Activated CD4-positive, alpha-beta T cell treated with anti-CD3 and anti-CD28 coated beads, Interleukin-2, amount 10 ng/mL, durations not matched to agents 24 days and 14 days (primary cell): ENCODE results near the gene FRMPD4. TPM values are rescaled to one million over a fixed set of nuclear protein-coding genes. Genes with fewer than 3 reads are reported as not detected.

Source experiments
- DNase-seq: peaks from one replicate; pipeline ENCODE4 v3.0.0; 2022
- H3K27ac Mint-ChIP-seq: one replicate; pipeline ENCODE4 v1.8.0; 2022; ENCODE audit warnings: mild to moderate bottlenecking, mixed read lengths
- H3K27me3 Mint-ChIP-seq: one replicate; pipeline ENCODE4 v1.8.0; 2022; ENCODE audit warnings: mixed read lengths
- H3K36me3 Mint-ChIP-seq: one replicate; pipeline ENCODE4 v1.8.0; 2022; ENCODE audit warnings: low read depth, mild to moderate bottlenecking, mixed read lengths
- H3K4me1 Mint-ChIP-seq: one replicate; pipeline ENCODE4 v1.8.0; 2021; ENCODE audit warnings: mixed read lengths
- H3K4me3 Mint-ChIP-seq: one replicate; pipeline ENCODE4 v1.8.0; 2022; ENCODE audit warnings: mild to moderate bottlenecking, moderate library complexity, mixed read lengths
- H3K9me3 Mint-ChIP-seq: one replicate; pipeline ENCODE4 v1.8.0; 2021; ENCODE audit warnings: mixed read lengths
- intact Hi-C: fragments of 100-400 bp; cut with micrococcal nuclease; formaldehyde crosslinking; loops from one replicate; pipeline ENCODE4 v1.15.1; 2023
- total RNA-seq: library from RNA; stranded (reverse); gene quantifications from 2 replicates; pipeline ENCODE4 v1.2.3, GENCODE V29; 2022

The FRMPD4 gene
- total RNA-seq, 1 donor from 2014 or later: not detected

DNA sequence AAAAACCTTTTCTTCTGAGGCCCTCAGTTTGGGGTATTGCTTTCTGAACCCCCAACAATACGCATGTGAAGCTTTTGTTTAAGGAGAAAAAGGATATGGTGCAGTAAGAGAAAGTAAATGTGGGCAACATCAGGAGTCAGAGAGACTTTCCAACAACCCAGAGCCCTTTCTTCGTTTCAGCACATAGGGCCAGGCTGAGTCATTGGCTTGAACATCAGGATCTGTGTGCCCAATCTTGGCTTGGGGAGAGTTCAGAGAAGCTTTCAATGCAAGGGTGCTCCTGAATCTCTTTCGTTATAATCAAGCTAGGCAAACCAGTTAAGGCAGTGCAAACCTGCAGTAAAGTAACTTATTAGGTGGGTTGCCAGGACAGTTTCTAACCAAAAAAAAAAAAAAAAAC is 191.2 kb downstream of the FRMPD4 start:
- intact Hi-C loops: no loop called here
- Mint-ChIP-seq H3K4me3 (no peak overlapping the region), H3K27me3 (no peaks in the 10 kb centered on the region), H3K4me1 (no peaks in the 10 kb centered on the region), H3K27ac (no peak overlapping the region), H3K9me3 (no peaks in the 10 kb centered on the region), H3K36me3 (no peaks in the 10 kb centered on the region)
- no peak for DNase-seq

DNA sequence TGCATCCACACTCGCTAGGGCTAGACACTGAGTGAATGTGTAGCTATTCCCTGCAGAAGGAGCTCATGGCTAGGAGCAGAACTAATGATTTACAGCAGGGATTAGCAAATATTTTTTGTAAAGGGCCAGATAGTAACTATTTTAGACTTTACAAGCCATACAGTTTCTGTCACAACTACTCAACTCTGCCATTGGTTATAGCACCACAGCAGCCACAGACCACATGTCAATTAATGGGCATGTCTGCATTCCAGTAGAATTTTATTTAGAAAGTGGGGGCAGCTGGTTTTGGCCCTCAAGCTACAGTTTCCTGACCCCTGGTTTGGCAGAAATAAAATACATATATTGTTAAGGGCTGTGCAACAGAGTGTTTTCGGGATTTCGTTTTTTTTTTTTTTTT is 192.6 kb downstream of the FRMPD4 start:
- no peak overlapping the region for H3K4me3 Mint-ChIP-seq
- no peaks in the 10 kb centered on the region for H3K9me3 Mint-ChIP-seq
- intact Hi-C loops: no loop called here
- DNase-seq: no peak
- no peaks in the 10 kb centered on the region for H3K36me3 Mint-ChIP-seq
- no peaks in the 10 kb centered on the region for H3K4me1 Mint-ChIP-seq
- H3K27me3 Mint-ChIP-seq: no peaks in the 10 kb centered on the region
- H3K27ac Mint-ChIP-seq: no peak overlapping the region

DNA sequence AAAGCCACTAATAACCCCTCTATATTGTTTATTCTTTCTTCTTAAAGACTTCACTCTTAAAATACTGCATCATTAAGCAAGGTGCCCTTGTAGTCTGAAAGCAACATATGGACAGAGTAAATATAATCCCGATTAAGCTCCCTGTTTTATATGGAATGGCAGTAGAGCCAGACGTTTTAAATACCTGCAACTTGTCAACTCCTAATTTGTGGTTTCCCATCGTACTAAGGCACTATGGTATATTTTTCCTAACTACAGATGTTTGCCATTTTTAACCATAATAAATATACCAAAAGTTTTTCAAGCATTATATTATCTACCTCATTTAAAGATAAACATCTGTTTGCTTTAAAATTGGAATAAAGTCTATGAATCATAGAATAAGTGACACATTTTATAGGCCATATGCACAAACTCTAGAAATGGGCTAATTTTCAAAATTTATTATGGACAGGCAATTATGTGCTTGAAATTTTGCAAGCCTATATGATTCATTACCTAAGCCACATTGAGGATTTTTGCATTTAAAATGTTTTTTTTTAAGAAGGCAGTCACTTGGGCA is 194.6 kb downstream of the FRMPD4 start:
- no peaks in the 10 kb centered on the region for H3K9me3 Mint-ChIP-seq
- H3K4me3 Mint-ChIP-seq: no peak overlapping the region
- DNase-seq: no peak
- H3K4me1 Mint-ChIP-seq: no peaks in the 10 kb centered on the region
- H3K27ac Mint-ChIP-seq: no peak overlapping the region
- H3K36me3 Mint-ChIP-seq: no peaks in the 10 kb centered on the region
- intact Hi-C loops: no loop called here
- no peaks in the 10 kb centered on the region for H3K27me3 Mint-ChIP-seq

DNA sequence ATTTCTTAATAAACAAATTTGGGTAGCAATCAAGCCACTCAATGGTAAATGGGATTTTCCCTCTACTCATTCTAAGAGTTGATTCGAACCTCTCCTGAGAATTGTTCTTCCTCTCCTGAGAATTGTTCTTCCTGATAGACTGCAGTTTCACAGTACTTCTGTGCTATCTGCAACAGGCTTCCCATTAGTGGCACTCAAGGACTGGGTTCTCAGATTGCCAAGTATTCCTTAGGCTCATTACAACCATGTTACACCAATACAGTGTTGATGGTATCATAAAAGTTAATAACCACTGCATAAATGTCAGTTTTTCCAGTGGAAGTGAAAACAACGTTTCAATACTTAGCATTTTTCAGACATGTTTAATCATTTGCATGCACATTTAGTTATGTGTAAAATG is 201.6 kb downstream of the FRMPD4 start:
- Mint-ChIP-seq H3K4me3 (no peak overlapping the region), H3K27ac (no peak overlapping the region), H3K27me3 (no peaks in the 10 kb centered on the region), H3K36me3 (no peaks in the 10 kb centered on the region), H3K9me3 (no peaks in the 10 kb centered on the region), H3K4me1 (no peaks in the 10 kb centered on the region)
- no peak for DNase-seq
- intact Hi-C loops: no loop called here

DNA sequence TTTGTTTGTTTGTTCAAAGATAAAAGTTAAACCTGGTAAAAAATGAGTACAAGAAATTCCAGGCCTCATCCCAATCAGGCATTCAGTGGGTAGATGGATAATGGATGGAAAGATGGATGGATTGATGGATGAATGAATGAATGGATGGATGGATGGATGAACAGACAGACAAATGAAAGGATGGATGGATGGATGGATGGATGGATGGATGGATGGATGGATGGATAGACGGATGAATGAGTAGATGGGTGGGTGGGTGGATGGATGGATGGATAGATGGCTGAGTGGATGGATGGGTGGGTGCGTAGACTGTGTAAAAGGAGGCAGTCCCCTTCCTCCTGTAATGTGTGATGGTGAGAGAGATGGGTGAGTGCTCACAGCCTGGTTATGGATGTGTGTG is 206.7 kb downstream of the FRMPD4 start:
- Mint-ChIP-seq H3K36me3 (no peaks in the 10 kb centered on the region), H3K27me3 (no peaks in the 10 kb centered on the region), H3K4me1 (no peaks in the 10 kb centered on the region), H3K27ac (no peak overlapping the region), H3K4me3 (no peak overlapping the region), H3K9me3 (no peaks in the 10 kb centered on the region)
- DNase-seq: no peak
- intact Hi-C loops: no loop called here

DNA sequence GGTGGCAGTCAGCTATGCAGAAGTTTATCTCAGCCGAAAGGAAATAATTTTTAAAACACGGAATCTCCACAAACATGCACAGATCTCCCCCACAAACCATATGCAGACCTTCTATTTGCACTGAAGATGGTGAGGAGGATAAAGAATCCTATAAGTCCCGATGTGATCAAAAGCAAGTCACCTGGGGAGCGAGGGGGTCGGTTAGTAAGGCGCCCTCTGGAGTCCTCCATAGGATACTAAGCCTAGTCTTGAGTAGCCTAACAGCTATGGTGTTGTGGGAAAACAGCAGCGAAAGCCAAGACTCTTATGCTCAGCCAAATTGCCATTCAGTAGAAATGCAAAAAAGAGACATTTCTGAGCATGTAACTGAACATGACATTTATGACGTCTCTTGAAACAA is 210.9 kb downstream of the FRMPD4 start:
- intact Hi-C loops: no loop called here
- no peaks in the 10 kb centered on the region for H3K9me3 Mint-ChIP-seq

GRCh38 chrX:12352922-12353321 is 214.6 kb downstream of the FRMPD4 start:
- H3K9me3 Mint-ChIP-seq: no peaks in the 10 kb centered on the region
- DNase-seq: no peak
- intact Hi-C loops: no loop called here
- H3K4me3 Mint-ChIP-seq: no peak overlapping the region
- no peaks in the 10 kb centered on the region for H3K4me1 Mint-ChIP-seq
- no peaks in the 10 kb centered on the region for H3K27me3 Mint-ChIP-seq
- H3K36me3 Mint-ChIP-seq: no peaks in the 10 kb centered on the region
- H3K27ac Mint-ChIP-seq: no peak overlapping the region

More for the DNA sequence above, 210.9 kb downstream of the FRMPD4 start:
- Mint-ChIP-seq H3K27ac (no peak overlapping the region), H3K27me3 (no peaks in the 10 kb centered on the region), H3K4me1 (no peaks in the 10 kb centered on the region), H3K36me3 (no peaks in the 10 kb centered on the region), H3K4me3 (no peak overlapping the region)
- no peak for DNase-seq

- Mint-ChIP-seq H3K4me1 (no peaks in the 10 kb centered on the region), H3K36me3 (no peaks in the 10 kb centered on the region), H3K4me3 (no peak overlapping the region), H3K27me3 (no peaks in the 10 kb centered on the region), H3K9me3 (no peaks in the 10 kb centered on the region), H3K27ac (no peak overlapping the region)
- intact Hi-C loops: no loop called here
- DNase-seq: no peak
These were observed 222.1 kb downstream of the FRMPD4 start for GRCh38 chrX:12360383-12360782.

DNA sequence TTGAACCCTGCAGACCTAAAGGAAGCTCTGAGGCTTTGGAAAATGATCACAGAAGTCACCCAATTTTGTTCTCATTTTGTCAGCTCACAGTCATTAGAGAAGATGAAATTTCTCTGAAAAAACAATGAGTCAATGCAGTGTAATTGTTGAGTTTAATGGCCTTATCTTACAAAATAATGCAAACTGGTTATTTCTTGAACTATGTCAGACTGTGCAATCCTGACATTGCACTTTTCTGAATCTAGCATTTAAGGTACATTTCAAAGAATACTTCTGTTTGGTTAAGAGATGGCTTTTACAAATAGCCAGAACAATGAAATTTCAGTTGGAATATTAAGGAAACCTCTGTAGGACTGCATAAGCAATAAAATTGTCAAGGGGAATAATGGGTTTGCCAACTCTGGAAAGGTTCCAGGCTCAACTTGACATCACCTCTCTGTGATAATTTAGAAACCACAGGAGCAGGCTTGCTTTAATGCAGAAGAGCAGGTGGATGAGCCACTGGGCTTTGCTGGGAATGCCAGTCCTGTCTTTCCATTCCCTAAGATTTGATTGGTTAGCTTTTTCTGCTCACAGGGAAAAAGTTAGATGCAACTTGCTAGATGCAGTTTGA is 222.8 kb downstream of the FRMPD4 start:
- DNase-seq: no peak
- Mint-ChIP-seq H3K4me1 (no peaks in the 10 kb centered on the region), H3K27ac (no peak overlapping the region), H3K36me3 (no peaks in the 10 kb centered on the region), H3K27me3 (no peaks in the 10 kb centered on the region), H3K4me3 (no peak overlapping the region), H3K9me3 (no peaks in the 10 kb centered on the region)
- intact Hi-C loops: no loop called here

GRCh38 chrX:12363216-12363615 is 224.9 kb downstream of the FRMPD4 start:
- H3K36me3 Mint-ChIP-seq: no peaks in the 10 kb centered on the region
- H3K4me1 Mint-ChIP-seq: no peaks in the 10 kb centered on the region

DNA sequence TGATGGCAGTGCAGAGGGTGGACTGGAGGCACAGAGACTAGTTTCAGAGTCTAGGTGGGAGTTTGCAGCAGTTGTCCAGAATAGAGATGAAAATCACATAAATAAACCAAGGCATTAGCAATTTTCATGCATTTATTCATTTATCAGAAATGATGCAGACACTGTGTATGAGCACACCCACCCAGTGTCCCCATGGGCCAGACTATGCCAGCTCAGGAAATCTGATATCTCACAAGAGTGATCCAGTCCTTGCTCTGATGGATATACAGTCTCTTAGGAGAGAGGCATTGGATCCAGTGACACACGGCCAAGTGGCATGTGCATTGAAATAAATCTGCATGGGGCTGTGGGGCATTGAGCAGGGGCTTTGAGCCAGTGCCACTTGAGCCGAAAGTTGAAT is 228.2 kb downstream of the FRMPD4 start:
- H3K9me3 Mint-ChIP-seq: no peaks in the 10 kb centered on the region
- DNase-seq: no peak
- H3K4me1 Mint-ChIP-seq: no peaks in the 10 kb centered on the region
- intact Hi-C loops: no loop called here
- H3K27ac Mint-ChIP-seq: no peak overlapping the region
- H3K36me3 Mint-ChIP-seq: no peaks in the 10 kb centered on the region
- H3K4me3 Mint-ChIP-seq: no peak overlapping the region
- no peaks in the 10 kb centered on the region for H3K27me3 Mint-ChIP-seq

More at GRCh38 chrX:12363216-12363615, 224.9 kb downstream of the FRMPD4 start:
- intact Hi-C loops: no loop called here
- H3K9me3 Mint-ChIP-seq: no peaks in the 10 kb centered on the region
- H3K4me3 Mint-ChIP-seq: no peak overlapping the region
- no peak overlapping the region for H3K27ac Mint-ChIP-seq
- H3K27me3 Mint-ChIP-seq: no peaks in the 10 kb centered on the region
- no peak for DNase-seq

DNA sequence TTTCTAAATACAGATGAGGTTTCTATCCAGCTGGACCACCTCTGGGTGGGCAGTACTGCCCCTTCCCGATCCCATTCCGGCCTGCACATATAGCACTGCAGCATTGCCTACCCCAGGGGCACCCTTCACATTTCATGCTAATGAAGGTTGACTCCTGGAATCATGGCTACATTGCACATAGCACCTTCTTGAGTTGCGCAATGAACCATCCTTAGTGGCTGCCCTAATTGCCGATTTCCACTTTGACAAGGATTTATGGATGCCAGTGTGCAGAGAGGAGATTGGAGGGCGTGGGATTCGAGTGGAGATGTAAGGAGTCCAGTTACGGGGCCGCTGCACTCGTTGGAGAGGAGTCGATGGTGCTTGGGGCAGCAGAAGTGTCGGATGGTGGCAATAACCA is 229.0 kb downstream of the FRMPD4 start:
- H3K27ac Mint-ChIP-seq: no peak overlapping the region
- no peaks in the 10 kb centered on the region for H3K4me1 Mint-ChIP-seq
- intact Hi-C loops: no loop called here

GRCh38 chrX:12370497-12370986 is 232.3 kb downstream of the FRMPD4 start:
- no peak for DNase-seq
- intact Hi-C loops: no loop called here
- no peak overlapping the region for H3K27ac Mint-ChIP-seq
- H3K36me3 Mint-ChIP-seq: no peaks in the 10 kb centered on the region
- no peaks in the 10 kb centered on the region for H3K4me1 Mint-ChIP-seq
- no peaks in the 10 kb centered on the region for H3K9me3 Mint-ChIP-seq
- no peak overlapping the region for H3K4me3 Mint-ChIP-seq
- no peaks in the 10 kb centered on the region for H3K27me3 Mint-ChIP-seq

More for the DNA sequence above, 229.0 kb downstream of the FRMPD4 start:
- H3K27me3 Mint-ChIP-seq: no peaks in the 10 kb centered on the region
- H3K9me3 Mint-ChIP-seq: no peaks in the 10 kb centered on the region
- no peak for DNase-seq
- H3K36me3 Mint-ChIP-seq: no peaks in the 10 kb centered on the region
- H3K4me3 Mint-ChIP-seq: no peak overlapping the region

DNA sequence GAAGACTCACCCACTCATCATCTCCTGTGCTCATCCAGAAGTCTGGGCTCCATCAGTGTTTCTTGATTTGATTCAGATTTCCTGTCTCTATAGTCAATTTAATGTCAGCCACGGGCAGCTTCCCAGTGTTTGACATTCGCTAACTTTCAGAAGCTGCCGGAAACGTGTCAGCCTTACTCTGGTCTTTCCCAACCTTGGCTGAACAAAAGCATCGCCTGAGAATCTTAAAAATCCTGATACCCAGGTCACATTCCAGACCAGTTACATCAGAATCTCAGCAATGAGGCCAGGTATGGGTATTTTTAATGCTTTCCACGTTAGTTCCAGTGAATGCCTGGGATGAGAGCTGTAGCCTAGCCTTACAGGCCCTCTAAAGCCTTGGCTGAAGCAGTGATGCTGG is 233.8 kb downstream of the FRMPD4 start:
- intact Hi-C loops: no loop called here
- DNase-seq: no peak
- no peaks in the 10 kb centered on the region for H3K4me1 Mint-ChIP-seq
- H3K27me3 Mint-ChIP-seq: no peaks in the 10 kb centered on the region
- no peaks in the 10 kb centered on the region for H3K9me3 Mint-ChIP-seq
- H3K27ac Mint-ChIP-seq: no peak overlapping the region
- no peak overlapping the region for H3K4me3 Mint-ChIP-seq
- no peaks in the 10 kb centered on the region for H3K36me3 Mint-ChIP-seq

DNA sequence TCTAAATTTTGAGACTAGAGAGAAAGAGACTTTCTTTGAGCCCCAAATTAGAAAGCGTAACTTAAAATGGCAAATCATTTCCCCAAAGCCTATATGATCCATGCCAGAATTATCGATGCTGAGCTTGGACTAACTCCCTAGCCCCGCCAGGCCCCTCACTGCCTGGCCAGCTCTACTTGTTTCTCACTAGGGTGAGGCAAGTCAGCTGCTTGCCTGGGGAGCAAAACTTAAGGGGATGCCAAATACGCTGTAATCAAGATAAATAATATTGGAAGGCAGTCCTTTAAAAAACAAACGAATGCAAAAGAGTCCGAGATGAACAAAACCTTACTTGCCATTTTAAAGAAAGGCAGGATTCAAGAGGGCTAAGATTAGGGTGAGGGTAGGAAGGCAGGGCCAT is 236.0 kb downstream of the FRMPD4 start:
- Mint-ChIP-seq H3K4me3 (no peak overlapping the region), H3K4me1 (no peaks in the 10 kb centered on the region), H3K27ac (no peak overlapping the region), H3K9me3 (no peaks in the 10 kb centered on the region), H3K27me3 (no peaks in the 10 kb centered on the region), H3K36me3 (no peaks in the 10 kb centered on the region)
- intact Hi-C loops: no loop called here
- DNase-seq: no peak
